Measurements from ENCODE around the gene ING3. TPM values are rescaled to one million over a fixed set of nuclear protein-coding genes. Genes with fewer than 3 reads are reported as not detected.

The ING3 gene
- total and polyA plus RNA-seq, 2 of the 8 experiments (the other 6 are each of a cell fraction or from before 2014, with no cell fraction given) = 6.0 to 17.7 TPM

DNA sequence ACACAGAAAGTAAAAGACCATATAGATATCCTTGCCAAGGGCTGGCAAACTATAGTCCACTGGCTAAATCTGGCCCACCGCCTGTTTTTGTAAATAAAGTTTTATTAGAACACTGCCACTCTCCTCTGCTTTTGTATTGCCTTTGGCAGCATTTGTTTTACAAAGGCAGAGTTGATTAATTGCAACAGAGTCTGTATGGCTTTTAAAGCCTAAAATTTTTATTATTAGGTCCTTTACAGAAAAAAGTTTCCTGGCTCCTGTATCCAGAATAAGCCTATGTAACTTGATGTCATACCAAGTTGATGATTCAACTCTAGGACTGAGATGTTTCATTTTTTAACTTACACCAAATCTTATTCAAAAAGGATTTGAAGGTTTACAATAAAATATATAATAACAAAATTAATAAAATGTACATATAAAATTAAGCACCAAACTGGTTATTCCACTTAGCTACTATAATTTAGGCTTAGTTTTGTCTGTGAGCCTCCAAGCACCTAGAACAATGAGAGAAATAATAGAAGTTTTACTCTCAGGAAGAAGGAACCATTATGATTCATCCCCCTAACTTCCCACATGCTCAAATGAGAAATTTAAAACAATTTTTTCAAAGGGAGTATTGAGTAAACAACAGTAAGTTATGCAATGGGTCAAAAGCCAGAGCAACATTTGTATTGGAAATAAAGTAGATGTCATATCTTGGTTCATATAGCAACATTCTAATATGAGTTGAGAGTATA, 69.8 kb downstream of the ING3 start:
- Histone ChIP-seq H2AK5ac (ENCODE audit: low read depth, low read length) (no peak overlapping the region), H2BK5ac (ENCODE audit: low read depth, low read length) (no peak overlapping the region), H4K5ac (ENCODE audit: insufficient read length, low read depth, low read length) (no peak overlapping the region), H2BK120ac (replicated peaks; ENCODE audit: low read depth, low read length) (no peak overlapping the region), H2AFZ (ENCODE audit: low read length) (no peak overlapping the region), H3K4me1 (replicated peaks in 1 of 4; ENCODE audit: control insufficient read depth in 3 of 4, insufficient read depth in 4 of 4, low read length in 3 of 4) (no peaks in the 10 kb centered on the region), H4K91ac (replicated peaks; ENCODE audit: insufficient read length, low read length) (no peak overlapping the region), H3K79me1 (ENCODE audit: low read depth, low read length) (no peaks in the 10 kb centered on the region), H2BK15ac (ENCODE audit: low read length) (no peak overlapping the region), H3K27me3 (replicated peaks in 1 of 4; ENCODE audit: control insufficient read depth in 3 of 4, extremely low read depth in 1 of 4, insufficient read depth in 3 of 4, low read length in 3 of 4) (no peaks in the 10 kb centered on the region), H2BK12ac (ENCODE audit: low read depth, low read length) (no peak overlapping the region), H3K9ac (replicated peaks in 1 of 4; ENCODE audit: extremely low read depth in 1 of 4, low read depth in 3 of 4, low read length in 3 of 4) (no peak overlapping the region), H4K20me1 (replicated peaks in 1 of 2; ENCODE audit: control insufficient read depth in 1 of 2, insufficient read depth in 2 of 2, low read length in 2 of 2) (no peaks in the 10 kb centered on the region), H3K14ac (ENCODE audit: insufficient read length) (no peak overlapping the region), H4K8ac (ENCODE audit: extremely low read depth, insufficient read depth, low read length) (no peak overlapping the region), H3K79me2 (ENCODE audit: control insufficient read depth in 1 of 2, insufficient read depth in 2 of 2, low read length in 2 of 2) (no peaks in the 10 kb centered on the region), H3K56ac (replicated peaks; ENCODE audit: insufficient read length, low read depth, low read length) (no peak overlapping the region), H3K4ac (replicated peaks; ENCODE audit: insufficient read length, low read depth, low read length) (no peak overlapping the region), H3K36me3 (ENCODE audit: control insufficient read depth in 2 of 4, insufficient read depth in 4 of 4, low read length in 3 of 4) (no peaks in the 10 kb centered on the region), H3K4me3 (ENCODE audit: extremely low read depth in 1 of 4, insufficient read depth in 2 of 4, low read depth in 3 of 4, low read length in 4 of 4) (no peak overlapping the region), H2BK20ac (ENCODE audit: low read length) (no peak overlapping the region), H3K23ac (ENCODE audit: insufficient read length) (no peak overlapping the region), H3K18ac (ENCODE audit: extremely low read depth, low read length) (no peak overlapping the region), H3K27ac (ENCODE audit: low read depth, low read length) (no peak overlapping the region), H3K9me3 (ENCODE audit: insufficient read depth in 2 of 2, low read depth in 1 of 2, low read length in 1 of 2) (no peaks in the 10 kb centered on the region), H3K4me2 (ENCODE audit: insufficient read depth in 1 of 2, low read depth in 2 of 2, low read length in 2 of 2) (no peak overlapping the region), H3K23me2 (ENCODE audit: low read depth, low read length) (no peaks in the 10 kb centered on the region)
- DNase-seq (ENCODE audit: low read depth in 1 of 2, low spot score in 2 of 2) (no peak), FAIRE-seq (no peak)
- POLR2A ChIA-PET (ENCODE audit: partially characterized antibody) = no interaction called here
- WGBS, 2 experiments (ENCODE audit: extremely low coverage in 1 of 2, insufficient coverage in 1 of 2, insufficient read length in 1 of 2, insufficient replicate concordance in 2 of 2, low coverage in 1 of 2, low lambda C conversion rate in 2 of 2, missing lambda C conversion rate in 1 of 2) = 89% methylated on average over 1 of the region's 1 CpG; no CpG with 5 or more reads in 1 of the 2 experiments
- CTCF ChIA-PET (ENCODE audit: partially characterized antibody) = no interaction called here
- no peak for TF ChIP-seq TAF1 (IDR thresholded peaks at IDR 0.05; ENCODE audit: low read depth, low read length)
- TF ChIP-seq, protein P1, sequence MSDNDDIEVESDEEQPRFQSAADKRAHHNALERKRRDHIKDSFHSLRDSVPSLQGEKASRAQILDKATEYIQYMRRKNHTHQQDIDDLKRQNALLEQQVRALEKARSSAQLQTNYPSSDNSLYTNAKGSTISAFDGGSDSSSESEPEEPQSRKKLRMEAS (IDR thresholded peaks at IDR 0.05) = no peak
- no peak for TF ChIP-seq JUN (IDR thresholded peaks at IDR 0.05; ENCODE audit: low read depth, low read length)
- no peak for TF ChIP-seq RAD21 (IDR thresholded peaks at IDR 0.05 in 1 of 2, conservative IDR thresholded peaks at IDR 0.05 in 1 of 2; ENCODE audit: low read depth in 2 of 2, low read length in 2 of 2)
- no peak for TF ChIP-seq SIRT6 (IDR thresholded peaks at IDR 0.05; ENCODE audit: low read length)
- TF ChIP-seq, protein P2, sequence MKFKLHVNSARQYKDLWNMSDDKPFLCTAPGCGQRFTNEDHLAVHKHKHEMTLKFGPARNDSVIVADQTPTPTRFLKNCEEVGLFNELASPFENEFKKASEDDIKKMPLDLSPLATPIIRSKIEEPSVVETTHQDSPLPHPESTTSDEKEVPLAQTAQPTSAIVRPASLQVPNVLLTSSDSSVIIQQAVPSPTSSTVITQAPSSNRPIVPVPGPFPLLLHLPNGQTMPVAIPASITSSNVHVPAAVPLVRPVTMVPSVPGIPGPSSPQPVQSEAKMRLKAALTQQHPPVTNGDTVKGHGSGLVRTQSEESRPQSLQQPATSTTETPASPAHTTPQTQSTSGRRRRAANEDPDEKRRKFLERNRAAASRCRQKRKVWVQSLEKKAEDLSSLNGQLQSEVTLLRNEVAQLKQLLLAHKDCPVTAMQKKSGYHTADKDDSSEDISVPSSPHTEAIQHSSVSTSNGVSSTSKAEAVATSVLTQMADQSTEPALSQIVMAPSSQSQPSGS (IDR thresholded peaks at IDR 0.05; ENCODE audit: low read length) = no peak
- TF ChIP-seq, protein P3, sequence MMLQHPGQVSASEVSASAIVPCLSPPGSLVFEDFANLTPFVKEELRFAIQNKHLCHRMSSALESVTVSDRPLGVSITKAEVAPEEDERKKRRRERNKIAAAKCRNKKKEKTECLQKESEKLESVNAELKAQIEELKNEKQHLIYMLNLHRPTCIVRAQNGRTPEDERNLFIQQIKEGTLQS (IDR thresholded peaks at IDR 0.05; ENCODE audit: insufficient read depth, low read depth, low read length) = no peak
